Endometrial microvascular endothelial cells (primary cell): ENCODE measurements around the gene LAT. TPM values are rescaled to one million over a fixed set of nuclear protein-coding genes. Genes with fewer than 3 reads are reported as not detected.
"Not testable (repeated sequence)": the region's sequence is repeated elsewhere in the genome, so short reads cannot be mapped to it uniquely, and the experiment has no call there.

ENCODE experiments used
- in situ Hi-C: cut with HindIII; loops from 2 replicates; pipeline ENCODE4 v1.10.0; 2017; ENCODE audit warnings: low sequenced_read_pairs, low pct_unique_long_range_greater_than_20kb; ENCODE audit errors: inconsistent ontology term
- total RNA-seq: library from RNA; depleted of rRNA; stranded (reverse); fragments of >200 nt; gene quantifications from one replicate; pipeline ENCODE4 v1.2.3, GENCODE V29; 2015; ENCODE audit errors: inconsistent ontology term

The LAT gene
- total RNA-seq, 1 donor from 2014 or later = 1.1 TPM

DNA sequence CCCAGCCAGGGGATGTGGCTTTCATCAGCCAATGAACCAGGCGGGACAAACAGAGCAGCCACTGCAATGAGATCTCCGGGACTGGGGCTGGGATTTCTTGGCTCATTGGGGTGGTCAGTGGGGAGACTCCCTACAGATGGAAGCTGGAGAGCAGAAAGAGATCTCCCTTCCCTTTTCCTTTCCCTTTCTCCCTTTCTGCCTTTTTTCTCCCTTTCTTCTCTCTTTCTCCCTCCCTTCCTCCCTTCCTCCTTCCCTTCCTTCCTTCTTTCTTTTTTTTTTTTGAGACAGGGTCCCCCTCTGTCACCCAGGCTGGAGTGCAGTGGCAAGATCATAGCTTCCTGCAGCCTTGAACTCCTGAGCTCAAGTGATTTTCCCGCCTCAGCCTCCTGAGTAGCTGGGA is 14.0 kb downstream of the LAT start:
- in situ Hi-C loops = no loop called here

- in situ Hi-C loops = no loop called here
Observed at GRCh38 chr16:28999577-28999976, 14.7 kb downstream of the LAT start.

- in situ Hi-C loops = no loop called here
Observed at GRCh38 chr16:29000019-29000418, 15.2 kb downstream of the LAT start.

- in situ Hi-C loops = not testable (repeated sequence)
Observed at GRCh38 chr16:29004496-29005139, 19.8 kb downstream of the LAT start.

- in situ Hi-C loops = no loop called here
Observed at GRCh38 chr16:29007730-29008593, 23.1 kb downstream of the LAT start.

- in situ Hi-C loops = no loop called here
Observed at GRCh38 chr16:29009050-29009837, 24.4 kb downstream of the LAT start.

GRCh38 chr16:29009838-29010166 is 24.9 kb downstream of the LAT start:
- in situ Hi-C loops = no loop called here

DNA sequence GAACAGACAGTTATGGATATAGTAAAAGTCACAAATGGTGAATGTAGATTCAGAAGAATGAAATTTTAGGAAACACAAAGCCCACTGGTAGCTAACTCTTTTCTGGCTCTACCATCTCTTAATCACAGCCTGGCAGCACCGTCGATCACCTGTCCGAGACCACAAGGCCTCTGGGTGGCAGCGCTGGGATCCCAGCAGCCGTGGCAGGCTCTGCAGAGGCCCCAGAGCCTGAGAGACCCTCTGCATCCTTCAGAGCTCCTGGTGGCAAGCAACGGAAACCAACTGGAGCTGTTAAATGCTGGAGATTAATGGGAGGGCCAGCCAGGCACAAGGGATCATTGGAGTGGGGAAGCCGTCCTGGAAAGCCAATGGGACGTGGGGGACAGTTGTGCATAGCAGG is 26.3 kb downstream of the LAT start:
- in situ Hi-C loops = no loop called here

- in situ Hi-C loops = no loop called here
Observed at GRCh38 chr16:29011851-29012250, 27.0 kb downstream of the LAT start.

GRCh38 chr16:29012913-29013553 is 28.2 kb downstream of the LAT start:
- in situ Hi-C loops = no loop called here

GRCh38 chr16:29014561-29015069 is 29.8 kb downstream of the LAT start:
- in situ Hi-C loops = no loop called here

DNA sequence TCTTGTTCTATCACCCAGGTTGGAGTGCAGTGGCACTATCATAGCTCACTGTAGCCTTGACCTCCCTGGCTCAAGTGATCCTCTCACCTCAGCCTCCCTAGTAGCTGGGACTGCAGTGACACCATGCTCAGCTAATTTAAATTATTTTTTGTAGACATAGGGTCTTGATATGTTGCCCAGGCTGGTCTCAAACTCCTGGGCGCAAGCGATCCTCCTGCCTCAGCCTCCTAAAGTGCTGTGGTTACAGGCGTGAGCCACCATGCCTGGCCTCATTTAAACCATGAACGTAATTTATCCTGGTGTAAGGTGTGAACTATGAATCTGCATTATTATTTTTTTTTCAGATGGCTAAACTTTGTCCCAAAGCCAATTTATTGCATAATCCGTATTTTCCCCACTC is 37.3 kb downstream of the LAT start:
- in situ Hi-C loops = no loop called here

- in situ Hi-C loops = no loop called here
Observed at GRCh38 chr16:29023279-29024277, 38.7 kb downstream of the LAT start.

- in situ Hi-C loops = no loop called here
Observed at GRCh38 chr16:29024278-29024677, 39.4 kb downstream of the LAT start.

GRCh38 chr16:29025218-29025617 is 40.4 kb downstream of the LAT start:
- in situ Hi-C loops = no loop called here

- in situ Hi-C loops = no loop called here
Observed at GRCh38 chr16:29025735-29026134, 40.9 kb downstream of the LAT start.

GRCh38 chr16:29028457-29029167 is 43.8 kb downstream of the LAT start:
- in situ Hi-C loops = no loop called here
